Activated naive CD4-positive, alpha-beta T cell treated with anti-CD3 and anti-CD28 coated beads for 36 hours (primary cell): Measurements from ENCODE around the gene LMNTD2. TPM values are rescaled to one million over a fixed set of nuclear protein-coding genes. Genes with fewer than 3 reads are reported as not detected.

ENCODE experiments used
- CTCF ChIA-PET: fragments of 350-600 bp; sonication (Branson Sonifier 250); formaldehyde crosslinking; loops from one replicate; lab custom pipeline; 2021; ENCODE audit warnings: antibody characterized with exemption; lab: Charles Lee
- DNase-seq: peaks from one replicate; pipeline ENCODE4 v3.0.0-alpha.2; 2020
- H3K27ac Mint-ChIP-seq: one replicate; pipeline ENCODE4 v1.8.0; 2021; ENCODE audit warnings: mild to moderate bottlenecking, mixed read lengths
- H3K27me3 Mint-ChIP-seq: one replicate; pipeline ENCODE4 v1.8.0; 2021; ENCODE audit warnings: low read depth, mixed read lengths
- H3K36me3 Mint-ChIP-seq: one replicate; pipeline ENCODE4 v1.8.0; 2021; ENCODE audit warnings: low read depth, mixed read lengths
- H3K4me1 Mint-ChIP-seq: one replicate; pipeline ENCODE4 v1.8.0; 2021; ENCODE audit warnings: low read depth, mixed read lengths
- H3K4me3 Mint-ChIP-seq: one replicate; pipeline ENCODE4 v1.8.0; 2021; ENCODE audit warnings: mild to moderate bottlenecking, moderate library complexity, mixed read lengths
- H3K9me3 Mint-ChIP-seq: one replicate; pipeline ENCODE4 v1.8.0; 2021; ENCODE audit warnings: mixed read lengths
- intact Hi-C: fragments of 100-400 bp; cut with micrococcal nuclease; formaldehyde crosslinking; loops from one replicate; pipeline ENCODE4 v1.15.1; 2023
- total RNA-seq, 2 experiments: library from RNA; stranded (reverse); gene quantifications; one replicate each; pipeline ENCODE4 v1.2.3, GENCODE V29; 2021

Gene LMNTD2, protein sequence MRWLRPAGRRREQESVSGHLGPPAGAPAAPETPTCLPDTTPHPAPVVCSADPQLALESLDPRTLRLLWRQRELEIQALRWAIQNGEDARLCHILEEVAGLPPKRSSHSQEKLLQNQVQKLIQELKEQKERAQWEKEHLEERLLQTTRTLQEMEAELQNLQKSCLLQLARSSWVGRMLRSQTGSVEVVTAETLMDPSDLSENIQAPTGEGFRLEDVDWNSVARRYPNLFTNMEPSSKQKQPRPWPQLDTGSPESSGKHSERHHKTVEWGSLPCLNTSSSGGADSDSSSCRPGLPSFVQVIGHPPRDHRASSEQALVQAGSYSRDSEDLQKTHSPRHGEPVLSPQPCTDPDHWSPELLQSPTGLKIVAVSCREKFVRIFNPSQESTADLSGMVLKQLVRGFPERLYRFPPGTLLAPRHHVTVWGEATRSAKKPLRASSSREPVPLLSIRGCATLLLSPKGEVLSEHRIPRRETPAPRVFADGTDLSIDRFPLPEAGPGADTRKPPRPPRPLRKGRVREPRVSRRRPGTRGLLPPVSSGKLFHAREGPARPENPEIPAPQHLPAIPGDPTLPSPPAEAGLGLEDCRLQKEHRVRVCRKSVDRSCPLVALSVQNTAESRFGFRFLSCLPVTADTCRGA
- 1 to 10 TPM; 4.5 to 5.2 TPM for total RNA-seq

DNA sequence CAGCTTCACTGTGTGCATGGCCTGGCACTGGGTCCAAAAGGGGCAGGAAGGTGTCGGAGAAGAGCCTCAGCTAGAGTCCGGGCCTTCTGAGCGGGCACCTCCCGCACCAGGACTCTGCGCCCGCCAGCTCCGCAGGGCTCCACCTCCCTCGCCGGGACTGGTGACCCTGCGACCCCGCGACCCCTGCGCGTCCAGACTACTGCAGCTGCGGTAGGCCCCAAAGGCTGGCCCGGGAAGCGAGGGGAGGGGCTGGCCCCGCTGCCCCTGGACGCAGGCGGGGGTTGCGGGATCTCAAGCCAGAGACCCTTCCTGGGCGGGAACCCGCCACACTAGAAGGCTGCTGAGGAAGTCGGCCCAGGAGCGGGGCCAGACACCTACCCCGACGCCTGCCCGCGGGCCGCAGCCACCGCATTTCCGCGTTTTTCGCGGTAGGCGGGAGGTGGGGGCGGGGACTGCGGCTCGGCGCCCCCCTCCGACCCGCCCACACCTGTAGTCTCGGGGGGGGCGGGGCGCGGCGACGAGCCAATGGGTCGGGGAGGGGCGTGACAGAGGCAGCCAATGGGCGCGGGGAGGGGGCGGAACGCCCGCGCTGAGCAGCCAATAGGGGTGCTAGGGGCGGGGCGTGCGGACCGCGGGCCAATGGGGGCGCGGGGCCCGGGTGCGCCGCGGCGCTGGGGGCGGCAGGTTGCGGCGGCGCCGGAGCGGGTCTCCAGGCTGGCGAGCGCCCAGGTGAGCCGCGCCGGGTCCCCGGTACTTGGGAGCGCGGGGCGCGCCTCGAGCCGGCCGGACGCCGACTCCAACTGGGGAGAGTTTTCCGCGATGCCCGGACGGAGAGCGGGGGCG, at the start of gene LMNTD2, which contains the start of gene RASSF7:
TSS of gene LMNTD2 (minus strand) at position 434 of the 843 bp plus-strand sequence. CDS start at position 412, 22 bp downstream.
TSS of gene RASSF7 (plus strand) at position 666 of the 843 bp plus-strand sequence. CDS start 799 bp downstream, outside the sequence.
- peaks cover 3% of the 10 kb centered on the region for H3K36me3 Mint-ChIP-seq
- no peaks in the 10 kb centered on the region for H3K9me3 Mint-ChIP-seq
- H3K27me3 Mint-ChIP-seq, result peaks cover 3% of the 10 kb centered on the region
- peak within 1 kb of the TSS; percentile 84 for H3K4me3 Mint-ChIP-seq
- DNase-seq, result peak; percentile 95
- peaks cover 12% of the 10 kb centered on the region for H3K4me1 Mint-ChIP-seq
- intact Hi-C loops, result loop anchor here (1.0 to 5.0 kb wide), 6 partner anchors 8 to 237 kb away; partner anchors contain the start of genes DEAF1, PHRF1, RNH1 and SLC25A22
- CTCF ChIA-PET, result interaction anchor here (0.6 kb wide), 1 partner anchor 90 kb away, joined by 3 read pairs; no protein-coding TSS in a partner anchor
- H3K27ac Mint-ChIP-seq, result peak within 1 kb of the TSS; percentile 76

GRCh38 chr11:609341-609811, 48.8 kb upstream of the LMNTD2 start:
- H3K4me3 Mint-ChIP-seq, result no peak overlapping the region
- intact Hi-C loops, result no loop called here
- CTCF ChIA-PET, result no interaction called here
- peaks cover 20% of the 10 kb centered on the region for H3K36me3 Mint-ChIP-seq
- H3K27ac Mint-ChIP-seq, result no peak overlapping the region
- DNase-seq, result no peak
- peaks cover 10% of the 10 kb centered on the region for H3K4me1 Mint-ChIP-seq
- H3K9me3 Mint-ChIP-seq, result no peaks in the 10 kb centered on the region
- no peaks in the 10 kb centered on the region for H3K27me3 Mint-ChIP-seq

- Mint-ChIP-seq H3K4me3 (no peak overlapping the region), H3K27me3 (no peaks in the 10 kb centered on the region), H3K4me1 (peaks cover 4% of the 10 kb centered on the region), H3K27ac (no peak overlapping the region), H3K9me3 (no peaks in the 10 kb centered on the region), H3K36me3 (peaks cover 15% of the 10 kb centered on the region)
- intact Hi-C loops, result no loop called here
- DNase-seq, result no peak
- CTCF ChIA-PET, result no interaction called here
Observed at GRCh38 chr11:608791-609251, 48.3 kb upstream of the LMNTD2 start.

GRCh38 chr11:607971-608659, 47.6 kb upstream of the LMNTD2 start:
- Mint-ChIP-seq H3K27ac (no peak overlapping the region), H3K9me3 (no peaks in the 10 kb centered on the region), H3K27me3 (no peaks in the 10 kb centered on the region), H3K4me3 (no peak overlapping the region), H3K36me3 (peaks cover 13% of the 10 kb centered on the region), H3K4me1 (peaks cover 2% of the 10 kb centered on the region)
- DNase-seq, result no peak
- CTCF ChIA-PET, result interaction anchor here (1.1 kb wide), 1 partner anchor 66 kb away, joined by 3 read pairs; no protein-coding TSS in a partner anchor
- intact Hi-C loops, result no loop called here

DNA sequence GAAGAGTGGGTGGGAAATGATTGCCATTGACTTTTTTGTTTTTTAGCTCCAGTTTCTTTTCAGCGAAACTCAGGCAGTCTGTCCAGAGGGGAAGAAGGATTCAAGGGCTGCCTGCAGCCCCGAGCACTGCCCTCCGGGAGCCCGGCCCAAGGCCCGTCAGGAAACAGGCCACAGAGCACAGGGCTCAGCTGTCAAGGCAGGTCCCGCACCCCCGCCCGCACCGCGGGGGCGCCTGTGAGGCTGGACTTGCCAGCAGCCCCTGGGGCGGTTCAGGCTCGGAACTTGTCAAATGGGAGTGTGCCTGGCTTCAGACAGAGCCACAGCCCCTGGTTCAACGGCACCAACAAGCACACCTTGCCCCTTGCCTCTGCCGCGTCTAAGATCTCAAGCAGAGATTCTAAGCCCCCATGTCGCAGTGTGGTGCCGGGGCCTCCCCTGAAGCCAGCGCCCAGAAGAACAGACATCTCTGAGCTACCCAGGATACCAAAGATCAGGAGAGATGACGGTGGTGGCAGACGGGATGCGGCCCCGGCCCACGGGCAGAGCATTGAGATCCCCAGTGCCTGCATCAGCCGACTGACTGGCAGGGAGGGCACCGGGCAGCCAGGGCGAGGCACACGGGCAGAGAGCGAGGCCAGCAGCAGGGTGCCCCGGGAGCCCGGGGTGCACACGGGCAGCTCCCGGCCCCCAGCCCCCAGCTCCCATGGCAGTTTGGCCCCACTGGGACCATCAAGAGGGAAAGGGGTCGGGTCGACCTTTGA, 46.7 kb upstream of the LMNTD2 start:
- no peaks in the 10 kb centered on the region for H3K4me1 Mint-ChIP-seq
- H3K4me3 Mint-ChIP-seq, result no peak overlapping the region
- H3K9me3 Mint-ChIP-seq, result no peaks in the 10 kb centered on the region
- CTCF ChIA-PET, result interaction anchor here (1.1 kb wide), 1 partner anchor 67 kb away, joined by 3 read pairs; no protein-coding TSS in a partner anchor
- intact Hi-C loops, result no loop called here
- DNase-seq, result no peak
- H3K36me3 Mint-ChIP-seq, result peaks cover 12% of the 10 kb centered on the region
- no peaks in the 10 kb centered on the region for H3K27me3 Mint-ChIP-seq
- peak overlapping the region; percentile 70 for H3K27ac Mint-ChIP-seq

DNA sequence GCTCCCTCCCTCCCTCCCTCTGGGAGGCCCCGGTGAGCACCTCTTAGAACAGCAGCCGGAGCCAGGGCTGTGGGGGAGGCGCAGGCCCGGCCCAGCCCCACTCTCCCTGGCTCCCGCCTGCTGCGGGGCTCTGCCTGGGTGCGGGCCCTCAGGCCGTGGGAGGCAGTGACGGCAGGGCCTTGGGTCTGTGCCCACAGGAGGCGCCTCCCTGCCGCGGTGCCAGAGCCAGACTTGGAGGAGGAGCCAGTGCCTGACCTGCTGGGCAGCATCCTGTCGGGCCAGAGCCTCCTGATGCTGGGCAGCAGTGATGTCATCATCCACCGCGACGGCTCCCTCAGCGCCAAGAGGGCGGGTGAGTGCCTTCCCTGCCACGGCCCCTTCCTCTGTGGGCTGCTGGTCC, 45.7 kb upstream of the LMNTD2 start:
- intact Hi-C loops, result no loop called here
- H3K36me3 Mint-ChIP-seq, result peaks cover 13% of the 10 kb centered on the region
- no peaks in the 10 kb centered on the region for H3K9me3 Mint-ChIP-seq
- no peak overlapping the region for H3K4me3 Mint-ChIP-seq
- CTCF ChIA-PET, result no interaction called here
- no peaks in the 10 kb centered on the region for H3K27me3 Mint-ChIP-seq
- no peak for DNase-seq
- H3K27ac Mint-ChIP-seq, result no peak overlapping the region
- H3K4me1 Mint-ChIP-seq, result no peaks in the 10 kb centered on the region

DNA sequence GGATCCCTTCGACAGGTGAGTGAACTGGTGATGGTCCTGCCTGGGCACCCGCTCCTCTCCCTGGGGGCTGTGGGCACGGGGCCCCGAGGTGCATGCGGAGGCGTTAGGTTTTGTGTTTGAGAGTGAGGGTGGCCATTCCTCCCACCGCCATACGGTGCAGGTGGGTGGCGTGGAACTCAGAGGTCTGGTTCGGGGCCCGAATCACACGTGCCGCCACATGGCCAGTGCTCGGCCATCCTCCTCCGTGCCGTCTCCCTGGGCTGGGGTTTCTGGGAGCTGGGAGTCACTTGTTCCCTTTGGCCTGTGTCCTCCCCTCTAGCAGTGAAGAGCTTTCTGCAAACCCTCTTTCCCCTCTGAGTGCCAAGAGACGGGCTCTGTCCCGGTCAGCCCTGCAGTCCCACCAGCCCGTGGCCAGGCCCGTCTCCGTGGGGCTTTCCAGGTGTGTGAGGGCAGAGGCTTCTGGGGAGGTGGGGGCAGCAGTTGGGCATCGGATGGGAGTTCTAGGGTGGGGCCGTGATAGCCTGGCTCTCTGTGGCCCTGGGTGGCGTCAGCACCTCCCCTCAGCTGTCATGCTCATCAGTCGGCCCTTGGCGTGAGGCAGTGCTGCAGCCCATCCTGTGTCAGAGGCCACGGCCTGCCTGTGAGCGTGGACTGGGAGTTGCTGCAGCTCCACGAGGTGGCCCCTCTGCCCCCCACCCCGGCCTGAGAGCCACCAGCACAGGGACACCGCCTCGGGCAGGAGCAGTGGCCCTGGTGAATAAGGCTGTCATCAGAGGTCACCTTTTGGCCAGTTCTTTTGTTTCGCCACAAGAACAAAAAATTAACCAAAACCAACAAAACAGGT, 45.0 kb upstream of the LMNTD2 start:
- Mint-ChIP-seq H3K27ac (no peak overlapping the region), H3K4me1 (no peaks in the 10 kb centered on the region), H3K9me3 (no peaks in the 10 kb centered on the region), H3K4me3 (no peak overlapping the region), H3K36me3 (peaks cover 11% of the 10 kb centered on the region), H3K27me3 (no peaks in the 10 kb centered on the region)
- CTCF ChIA-PET, result interaction anchor here (0.6 kb wide), 1 partner anchor 73 kb away, joined by 3 read pairs; no protein-coding TSS in a partner anchor
- intact Hi-C loops, result no loop called here
- DNase-seq, result no peak

DNA sequence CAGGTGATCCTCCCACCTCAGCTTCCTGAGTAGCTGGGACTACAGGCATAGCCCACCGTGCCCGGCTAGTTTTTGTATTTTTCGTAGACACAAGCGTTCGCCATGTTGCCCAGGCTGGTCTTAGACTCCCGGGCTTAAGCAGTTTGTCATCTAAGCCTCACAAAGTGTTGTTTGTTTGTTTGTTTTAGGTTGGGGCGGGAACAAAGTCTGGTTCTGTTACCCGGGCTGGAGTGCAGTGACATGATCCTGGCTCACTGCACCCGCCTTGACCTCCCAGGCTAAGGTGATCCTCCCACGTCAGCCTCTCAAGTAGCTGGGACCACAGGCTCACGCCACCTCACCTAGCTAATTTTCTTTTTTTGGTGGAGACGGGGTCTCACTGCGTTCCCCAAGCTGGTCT, 42.6 kb upstream of the LMNTD2 start:
- peaks cover 14% of the 10 kb centered on the region for H3K36me3 Mint-ChIP-seq
- H3K27me3 Mint-ChIP-seq, result no peaks in the 10 kb centered on the region
- H3K4me3 Mint-ChIP-seq, result no peak overlapping the region
- no peak overlapping the region for H3K27ac Mint-ChIP-seq
- no peak for DNase-seq
- no peaks in the 10 kb centered on the region for H3K9me3 Mint-ChIP-seq
- H3K4me1 Mint-ChIP-seq, result no peaks in the 10 kb centered on the region
- CTCF ChIA-PET, result no interaction called here
- intact Hi-C loops, result no loop called here

- H3K36me3 Mint-ChIP-seq, result peaks cover 17% of the 10 kb centered on the region
- no peaks in the 10 kb centered on the region for H3K9me3 Mint-ChIP-seq
- intact Hi-C loops, result no loop called here
- no peaks in the 10 kb centered on the region for H3K27me3 Mint-ChIP-seq
- no peak overlapping the region for H3K27ac Mint-ChIP-seq
- H3K4me1 Mint-ChIP-seq, result no peaks in the 10 kb centered on the region
- CTCF ChIA-PET, result no interaction called here
- H3K4me3 Mint-ChIP-seq, result no peak overlapping the region
- no peak for DNase-seq
Observed at GRCh38 chr11:601573-602245, 41.2 kb upstream of the LMNTD2 start.
